Parathyroid adenoma (tissue), 2 donors: ENCODE measurements around the gene TNRC6C.

Experiments
- H2AFZ ChIP-seq: fragments of 300-600 bp; sonication (generic); one replicate; pipeline ENCODE4 v1.7.0; 2017; ENCODE audit warnings: antibody characterized with exemption, mild to moderate bottlenecking
- H3K27ac ChIP-seq: fragments of 300-600 bp; sonication (generic); one replicate; pipeline ENCODE4 v1.7.0; 2017
- H3K27me3 ChIP-seq: fragments of 300-600 bp; sonication (generic); one replicate; pipeline ENCODE4 v1.7.0; 2017; ENCODE audit warnings: low read length; ENCODE audit not compliant: control insufficient read depth, insufficient read depth
- H3K36me3 ChIP-seq: fragments of 300-600 bp; sonication (generic); one replicate; pipeline ENCODE4 v1.7.0; 2017; ENCODE audit warnings: low read length; ENCODE audit not compliant: control insufficient read depth, insufficient read depth
- H3K4me1 ChIP-seq: fragments of 300-600 bp; sonication (generic); one replicate; pipeline ENCODE4 v1.7.0; 2017; ENCODE audit warnings: control low read depth
- H3K4me2 ChIP-seq: fragments of 300-600 bp; sonication (generic); one replicate; pipeline ENCODE4 v1.7.0; 2017; ENCODE audit warnings: low read length
- H3K4me3 ChIP-seq: fragments of 300-600 bp; sonication (generic); one replicate; pipeline ENCODE4 v1.7.0; 2017; ENCODE audit warnings: low read depth, low read length
- H3K79me2 ChIP-seq: fragments of 300-600 bp; sonication (generic); one replicate; pipeline ENCODE4 v1.7.0; 2017; ENCODE audit warnings: control low read depth
- H3K9ac ChIP-seq: fragments of 300-600 bp; sonication (generic); one replicate; pipeline ENCODE4 v1.7.0; 2017; ENCODE audit warnings: mild to moderate bottlenecking
- H3K9me3 ChIP-seq: fragments of 300-600 bp; sonication (generic); one replicate; pipeline ENCODE4 v1.7.0; 2017; ENCODE audit warnings: low read length; ENCODE audit not compliant: control insufficient read depth
- CTCF ChIP-seq: fragments of 300-600 bp; sonication (generic); IDR thresholded peaks from one replicate; pipeline ENCODE4 v1.7.0; 2017; ENCODE audit warnings: antibody characterized with exemption, mild to moderate bottlenecking
- donor health status: primary hyperparathyroidism.

TNRC6C gene

GRCh38 chr17:78128551-78129350 lies 170.2 kb downstream of the TNRC6C start, which contains the start of gene TMC6:
Gene TMC6, minus strand, starts transcription at chr17:78128755. Its CDS starts 1,923 bp downstream, at chr17:78126832.
- Histone ChIP-seq H3K9ac (no peak within 1 kb of the TSS), H3K4me3 (peak within 1 kb of the TSS; percentile 74), H3K9me3 (no peaks in the 10 kb centered on the region), H3K27ac (peak within 1 kb of the TSS; percentile 53), H2AFZ (peak within 1 kb of the TSS; percentile 98), H3K4me1 (peaks cover 4% of the 10 kb centered on the region), H3K4me2 (peak within 1 kb of the TSS; percentile 88), H3K27me3 (no peaks in the 10 kb centered on the region), H3K79me2 (no peaks in the 10 kb centered on the region), H3K36me3 (no peaks in the 10 kb centered on the region)
- TF ChIP-seq CTCF: no peak

- Histone ChIP-seq H3K4me2 (peak overlapping the region; percentile 88), H3K36me3 (no peaks in the 10 kb centered on the region), H3K4me3 (peak overlapping the region; percentile 74), H3K27me3 (no peaks in the 10 kb centered on the region), H2AFZ (no peak overlapping the region), H3K4me1 (peaks cover 4% of the 10 kb centered on the region), H3K9ac (no peak overlapping the region), H3K9me3 (no peaks in the 10 kb centered on the region), H3K79me2 (no peaks in the 10 kb centered on the region), H3K27ac (no peak overlapping the region)
- no peak for TF ChIP-seq CTCF
Measured at GRCh38 chr17:78129351-78130089, 171.0 kb downstream of the TNRC6C start.

- no peaks in the 10 kb centered on the region for H3K27me3 ChIP-seq
- H3K9ac ChIP-seq: no peak overlapping the region
- no peaks in the 10 kb centered on the region for H3K36me3 ChIP-seq
- H3K4me3 ChIP-seq: no peak overlapping the region
- no peaks in the 10 kb centered on the region for H3K9me3 ChIP-seq
- peaks cover 4% of the 10 kb centered on the region for H3K4me1 ChIP-seq
- no peaks in the 10 kb centered on the region for H3K79me2 ChIP-seq
- no peak overlapping the region for H3K4me2 ChIP-seq
- TF ChIP-seq CTCF: no peak
- H2AFZ ChIP-seq: no peak overlapping the region
- H3K27ac ChIP-seq: no peak overlapping the region
Measured at GRCh38 chr17:78130090-78130436, 171.6 kb downstream of the TNRC6C start.

- no peaks in the 10 kb centered on the region for H3K9me3 ChIP-seq
- H3K27me3 ChIP-seq: no peaks in the 10 kb centered on the region
- no peaks in the 10 kb centered on the region for H3K79me2 ChIP-seq
- TF ChIP-seq CTCF: no peak
- no peak within 1 kb of the TSS for H3K4me3 ChIP-seq
- no peak within 1 kb of the TSS for H3K4me2 ChIP-seq
- H3K9ac ChIP-seq: no peak within 1 kb of the TSS
- H3K4me1 ChIP-seq: peaks cover 4% of the 10 kb centered on the region
- no peak within 1 kb of the TSS for H2AFZ ChIP-seq
- no peak within 1 kb of the TSS for H3K27ac ChIP-seq
- H3K36me3 ChIP-seq: no peaks in the 10 kb centered on the region
Measured at GRCh38 chr17:78130437-78131101, 172.1 kb downstream of the TNRC6C start, which contains the start of gene TMC8. Gene TMC8, plus strand, starts transcription at chr17:78130771. Its CDS starts 818 bp downstream, at chr17:78131589.
